HG02798 (cell line): Measurements from ENCODE around the gene AQP9.
"Not testable (repeated sequence)": the region's sequence is repeated elsewhere in the genome, so short reads cannot be mapped to it uniquely, and the experiment has no call there.

Experiments
- ATAC-seq: cut with Tn5 transposase; IDR thresholded peaks from one replicate; pipeline ENCODE4 v1.9.1; 2021; ENCODE audit warnings: mild to moderate bottlenecking; ENCODE audit not compliant: unreplicated experiment, poor library complexity

Gene AQP9

GRCh38 chr15:58138106-58138505 lies at the start of gene AQP9:
AQP9 (plus strand) TSS chr15:58138381; CDS start chr15:58138566, 185 bp downstream.
- ATAC-seq: no peak

GRCh38 chr15:58095415-58095814 lies 42.8 kb upstream of the AQP9 start:
- ATAC-seq: no peak

GRCh38 chr15:58096529-58097084 lies 41.6 kb upstream of the AQP9 start:
- ATAC-seq: no peak

GRCh38 chr15:58103482-58103881 lies 34.7 kb upstream of the AQP9 start:
- ATAC-seq: no peak

- no peak for ATAC-seq
Measured at GRCh38 chr15:58108117-58108516, 30.1 kb upstream of the AQP9 start.

- ATAC-seq: no peak
Measured at GRCh38 chr15:58109419-58109818, 28.8 kb upstream of the AQP9 start.

GRCh38 chr15:58110999-58111717 lies 27.0 kb upstream of the AQP9 start:
- ATAC-seq: no peak

- ATAC-seq: no peak
Measured at GRCh38 chr15:58111718-58112104, 26.5 kb upstream of the AQP9 start.

- not testable (repeated sequence) for ATAC-seq
Measured at GRCh38 chr15:58113358-58113757, 24.8 kb upstream of the AQP9 start.

- ATAC-seq: no peak
Measured at GRCh38 chr15:58114388-58114787, 23.8 kb upstream of the AQP9 start.

GRCh38 chr15:58114812-58115211 lies 23.4 kb upstream of the AQP9 start:
- ATAC-seq: no peak

- ATAC-seq: no peak
Measured at GRCh38 chr15:58115692-58116091, 22.5 kb upstream of the AQP9 start.

GRCh38 chr15:58117619-58118018 lies 20.6 kb upstream of the AQP9 start:
- ATAC-seq: no peak

GRCh38 chr15:58118272-58118671 lies 19.9 kb upstream of the AQP9 start:
- no peak for ATAC-seq

- ATAC-seq: no peak
Measured at GRCh38 chr15:58119016-58119415, 19.2 kb upstream of the AQP9 start.

GRCh38 chr15:58124585-58124984 lies 13.6 kb upstream of the AQP9 start:
- ATAC-seq: no peak

- no peak for ATAC-seq
Measured at GRCh38 chr15:58125333-58125732, 12.8 kb upstream of the AQP9 start.

- ATAC-seq: no peak
Measured at GRCh38 chr15:58134886-58135285, 3.3 kb upstream of the AQP9 start.

- ATAC-seq: no peak
Measured at GRCh38 chr15:58135511-58136174, 2.5 kb upstream of the AQP9 start.

GRCh38 chr15:58136731-58137130 lies 1.4 kb upstream of the AQP9 start:
- no peak for ATAC-seq

- no peak for ATAC-seq
Measured at GRCh38 chr15:58137686-58138085, 495 bp upstream of the AQP9 start.
